Measurements from ENCODE around the gene NEURL1.

GRCh38 chr10:103472005-103472404 is 21.5 kb upstream of the NEURL1 start:
- TF ChIP-seq CTCF (IDR thresholded peaks at IDR 0.05): no peak
- no peak for TF ChIP-seq POLR2A (IDR thresholded peaks at IDR 0.05)

All from ovary (tissue), 3 donors.